T-helper 2 cell treated with Interferon-gamma antibody and Interleukin-4, amounts not matched to agents 5 μg/mL and 100 μg/mL, for 36 hours (primary cell): ENCODE results near the gene GALNS.
"Not testable (repeated sequence)": the region's sequence is repeated elsewhere in the genome, so short reads cannot be mapped to it uniquely, and the experiment has no call there.

Source experiments
- DNase-seq: peaks from one replicate; pipeline ENCODE4 v3.0.0; 2021; ENCODE audit warnings: low spot score
- H3K27ac Mint-ChIP-seq: one replicate; pipeline ENCODE4 v1.8.0; 2021; ENCODE audit warnings: mild to moderate bottlenecking, mixed read lengths
- H3K27me3 Mint-ChIP-seq: one replicate; pipeline ENCODE4 v1.8.0; 2021; ENCODE audit warnings: low read depth, mixed read lengths
- H3K36me3 Mint-ChIP-seq: one replicate; pipeline ENCODE4 v1.8.0; 2021; ENCODE audit warnings: low read depth, mixed read lengths
- H3K4me1 Mint-ChIP-seq: one replicate; pipeline ENCODE4 v1.8.0; 2021; ENCODE audit warnings: low read depth, mixed read lengths
- H3K4me3 Mint-ChIP-seq: one replicate; pipeline ENCODE4 v1.8.0; 2022; ENCODE audit warnings: mild to moderate bottlenecking, moderate library complexity, mixed read lengths
- H3K9me3 Mint-ChIP-seq: one replicate; pipeline ENCODE4 v1.8.0; 2021; ENCODE audit warnings: mixed read lengths

GALNS gene

GRCh38 chr16:88835383-88835782, 21.4 kb downstream of the GALNS start:
- Mint-ChIP-seq H3K9me3 (no peaks in the 10 kb centered on the region), H3K36me3 (no peaks in the 10 kb centered on the region), H3K27me3 (no peaks in the 10 kb centered on the region), H3K27ac (no peak overlapping the region), H3K4me3 (no peak overlapping the region), H3K4me1 (no peaks in the 10 kb centered on the region)
- no peak for DNase-seq

- Mint-ChIP-seq H3K27ac (no peak overlapping the region), H3K27me3 (no peaks in the 10 kb centered on the region), H3K36me3 (no peaks in the 10 kb centered on the region), H3K9me3 (no peaks in the 10 kb centered on the region), H3K4me3 (no peak overlapping the region), H3K4me1 (no peaks in the 10 kb centered on the region)
- DNase-seq, result no peak
These were observed 22.1 kb downstream of the GALNS start for GRCh38 chr16:88834670-88835069.

DNA sequence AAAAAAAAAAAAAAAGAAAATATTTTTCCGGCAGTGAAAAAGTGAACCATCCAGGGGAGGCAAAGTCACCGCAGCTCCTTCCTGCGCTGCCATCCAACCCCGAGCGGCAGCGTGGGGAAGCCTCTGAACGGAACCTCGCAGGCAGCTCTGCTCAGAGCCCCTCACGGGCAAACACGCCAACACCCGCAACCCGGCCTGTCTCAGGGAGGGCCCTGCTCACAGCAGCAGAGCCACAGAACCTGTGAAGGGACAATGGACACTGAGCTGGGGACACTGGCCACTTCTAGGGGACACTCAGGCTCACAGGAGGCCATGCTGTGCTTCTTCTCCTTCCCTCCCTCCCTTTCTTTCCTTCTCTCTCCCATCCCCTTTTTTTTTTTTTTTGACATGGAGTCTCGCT, 23.7 kb downstream of the GALNS start:
- no peaks in the 10 kb centered on the region for H3K9me3 Mint-ChIP-seq
- H3K36me3 Mint-ChIP-seq, result no peaks in the 10 kb centered on the region
- H3K27ac Mint-ChIP-seq, result no peak overlapping the region
- H3K4me1 Mint-ChIP-seq, result no peaks in the 10 kb centered on the region
- no peak for DNase-seq
- H3K27me3 Mint-ChIP-seq, result no peaks in the 10 kb centered on the region
- no peak overlapping the region for H3K4me3 Mint-ChIP-seq

DNA sequence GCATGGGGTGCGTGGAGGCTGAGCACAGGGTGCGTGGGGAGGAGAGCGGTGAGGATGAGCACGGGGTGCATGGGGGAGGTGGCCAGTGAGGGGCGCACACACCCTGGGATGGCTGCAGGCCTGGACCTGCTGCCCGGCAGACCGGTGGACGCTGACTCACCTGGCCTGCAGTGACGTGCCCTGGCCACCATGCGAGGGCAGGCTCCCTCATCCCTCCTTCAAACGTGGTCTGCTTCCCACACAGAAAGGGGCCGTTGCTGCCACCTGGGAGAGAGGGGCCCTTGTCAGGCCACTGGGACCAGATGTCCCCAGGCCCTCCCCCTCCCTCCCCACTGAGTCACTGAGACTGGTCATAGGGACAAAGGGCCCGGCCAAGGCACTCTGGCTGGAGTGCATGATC, 24.9 kb downstream of the GALNS start:
- Mint-ChIP-seq H3K9me3 (no peaks in the 10 kb centered on the region), H3K27ac (no peak overlapping the region)

GRCh38 chr16:88830783-88831182, 26.0 kb downstream of the GALNS start:
- H3K27ac Mint-ChIP-seq, result no peak overlapping the region
- H3K9me3 Mint-ChIP-seq, result no peaks in the 10 kb centered on the region
- DNase-seq, result no peak
- no peaks in the 10 kb centered on the region for H3K4me1 Mint-ChIP-seq
- no peaks in the 10 kb centered on the region for H3K27me3 Mint-ChIP-seq
- no peak overlapping the region for H3K4me3 Mint-ChIP-seq
- no peaks in the 10 kb centered on the region for H3K36me3 Mint-ChIP-seq

More for the DNA sequence above, 24.9 kb downstream of the GALNS start:
- no peaks in the 10 kb centered on the region for H3K27me3 Mint-ChIP-seq
- no peaks in the 10 kb centered on the region for H3K36me3 Mint-ChIP-seq
- DNase-seq, result no peak
- no peaks in the 10 kb centered on the region for H3K4me1 Mint-ChIP-seq
- H3K4me3 Mint-ChIP-seq, result no peak overlapping the region

- Mint-ChIP-seq H3K4me1 (no peaks in the 10 kb centered on the region), H3K27ac (no peak overlapping the region), H3K27me3 (no peaks in the 10 kb centered on the region), H3K9me3 (no peaks in the 10 kb centered on the region), H3K36me3 (no peaks in the 10 kb centered on the region), H3K4me3 (no peak overlapping the region)
- no peak for DNase-seq
These were observed 26.5 kb downstream of the GALNS start for GRCh38 chr16:88830258-88830657.

DNA sequence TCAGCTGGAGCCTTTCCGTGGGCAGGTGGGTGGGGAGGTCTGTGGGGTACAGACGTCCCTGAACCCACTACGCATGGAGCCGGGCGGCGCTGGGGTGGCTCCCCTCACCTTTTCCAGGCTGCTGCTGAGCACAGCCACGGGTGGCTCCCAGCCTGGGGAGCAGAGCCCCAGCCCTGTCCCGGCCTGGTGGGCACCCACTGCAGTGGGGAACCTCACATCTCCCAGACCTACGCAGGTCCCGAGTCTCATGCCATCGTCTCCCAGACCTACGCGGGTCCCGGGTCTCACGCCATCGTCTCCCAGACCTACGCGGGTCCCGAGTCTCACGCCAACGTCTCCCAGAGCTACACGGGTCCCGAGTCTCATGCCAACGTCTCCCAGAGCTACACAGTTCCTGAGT, 28.0 kb downstream of the GALNS start:
- no peaks in the 10 kb centered on the region for H3K27me3 Mint-ChIP-seq
- no peak overlapping the region for H3K4me3 Mint-ChIP-seq
- H3K4me1 Mint-ChIP-seq, result no peaks in the 10 kb centered on the region
- H3K36me3 Mint-ChIP-seq, result no peaks in the 10 kb centered on the region
- no peak overlapping the region for H3K27ac Mint-ChIP-seq
- DNase-seq, result no peak
- H3K9me3 Mint-ChIP-seq, result no peaks in the 10 kb centered on the region

DNA sequence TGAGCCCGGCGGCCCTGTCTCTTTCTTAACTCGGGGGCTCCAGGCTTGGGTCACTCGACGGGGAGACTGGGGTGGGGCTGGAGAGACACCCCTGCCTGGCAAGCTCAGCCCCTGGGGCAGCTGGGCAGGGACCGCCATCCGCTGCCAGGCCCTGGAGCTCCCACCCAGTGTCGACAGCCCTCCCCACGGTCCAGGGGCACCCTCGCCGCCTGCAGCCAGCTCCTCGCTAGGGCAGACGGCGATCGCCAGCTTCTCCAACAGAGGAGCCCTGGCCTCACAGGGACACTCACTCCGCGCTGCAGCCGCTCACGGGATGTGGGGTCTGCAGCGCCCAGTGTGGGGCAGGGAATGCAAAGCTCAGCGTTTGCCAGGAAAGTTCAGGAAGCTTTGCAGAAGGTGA, 29.0 kb downstream of the GALNS start:
- H3K4me3 Mint-ChIP-seq, result no peak overlapping the region

GRCh38 chr16:88826070-88826840, 30.5 kb downstream of the GALNS start:
- Mint-ChIP-seq H3K36me3 (no peaks in the 10 kb centered on the region), H3K4me3 (no peak overlapping the region), H3K9me3 (no peaks in the 10 kb centered on the region), H3K4me1 (no peaks in the 10 kb centered on the region), H3K27me3 (no peaks in the 10 kb centered on the region), H3K27ac (no peak overlapping the region)
- DNase-seq, result no peak

More for the DNA sequence above, 29.0 kb downstream of the GALNS start:
- Mint-ChIP-seq H3K27me3 (no peaks in the 10 kb centered on the region), H3K9me3 (no peaks in the 10 kb centered on the region), H3K36me3 (no peaks in the 10 kb centered on the region), H3K27ac (no peak overlapping the region), H3K4me1 (no peaks in the 10 kb centered on the region)
- no peak for DNase-seq

DNA sequence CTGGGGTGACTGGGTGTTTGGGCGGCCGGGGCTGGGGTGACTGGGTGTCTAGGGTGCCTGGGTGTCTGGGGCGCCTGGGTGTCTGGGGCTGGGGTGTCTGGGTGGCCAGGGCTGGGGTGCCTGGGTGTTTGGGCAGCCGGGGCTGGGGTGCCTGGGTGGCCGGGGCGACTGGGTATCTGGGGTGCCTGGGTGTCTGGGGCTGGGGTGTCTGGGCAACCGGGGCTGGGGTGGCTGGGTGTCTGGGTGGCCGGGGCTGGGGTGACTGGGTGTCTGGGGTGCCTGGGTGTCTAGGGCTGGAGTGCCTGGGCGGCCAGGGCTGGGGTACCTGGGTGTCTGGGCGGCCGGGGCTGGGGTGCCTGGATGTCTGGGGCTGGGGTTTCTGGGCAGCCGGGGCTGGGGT, 31.6 kb downstream of the GALNS start:
- H3K27ac Mint-ChIP-seq, result no peak overlapping the region
- H3K4me1 Mint-ChIP-seq, result no peaks in the 10 kb centered on the region
- H3K9me3 Mint-ChIP-seq, result no peaks in the 10 kb centered on the region
- no peaks in the 10 kb centered on the region for H3K36me3 Mint-ChIP-seq
- DNase-seq, result no peak
- no peaks in the 10 kb centered on the region for H3K27me3 Mint-ChIP-seq
- H3K4me3 Mint-ChIP-seq, result no peak overlapping the region

DNA sequence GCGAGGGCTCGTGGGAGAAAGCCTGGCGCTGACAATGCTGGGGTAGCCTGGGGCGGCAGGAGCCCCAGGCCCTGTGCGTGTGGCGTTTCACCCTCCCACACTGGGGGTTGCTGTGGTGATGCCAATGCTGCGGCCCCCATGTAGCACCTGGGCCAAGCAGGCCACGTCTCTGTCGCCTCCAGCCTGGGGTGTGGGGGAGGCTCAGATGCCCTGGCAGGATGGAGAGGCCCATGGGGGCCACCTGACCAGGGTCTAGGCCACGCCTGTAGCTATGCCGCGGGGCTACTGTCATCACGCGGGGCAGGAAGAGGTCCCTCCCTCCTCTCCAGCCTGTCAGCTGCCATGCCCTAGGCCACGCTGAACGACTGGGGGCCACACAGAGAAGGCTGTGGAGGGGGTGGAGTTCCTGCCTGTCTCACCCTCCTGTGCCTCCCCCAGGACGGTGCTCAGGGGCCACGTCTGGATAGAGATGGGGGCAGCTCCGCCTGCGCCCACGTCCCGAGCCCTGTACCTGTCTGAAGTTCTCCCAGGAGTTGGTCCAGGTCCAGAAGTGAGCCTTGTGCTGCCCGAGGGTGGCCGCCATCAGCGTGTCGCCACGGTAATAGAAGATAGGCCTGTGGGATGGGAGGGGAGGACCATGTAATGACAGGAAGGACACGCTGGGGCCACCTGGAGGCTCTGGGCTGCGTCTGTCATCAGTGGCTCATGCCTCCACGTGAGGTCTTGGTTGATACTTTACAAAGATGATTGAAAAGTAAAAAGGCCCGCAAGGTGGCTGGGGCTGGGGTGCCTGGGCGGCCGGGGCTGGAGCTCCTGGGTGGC, 32.3 kb downstream of the GALNS start:
- Mint-ChIP-seq H3K4me3 (no peak overlapping the region), H3K9me3 (no peaks in the 10 kb centered on the region), H3K36me3 (no peaks in the 10 kb centered on the region), H3K4me1 (no peaks in the 10 kb centered on the region), H3K27me3 (no peaks in the 10 kb centered on the region), H3K27ac (no peak overlapping the region)
- no peak for DNase-seq

DNA sequence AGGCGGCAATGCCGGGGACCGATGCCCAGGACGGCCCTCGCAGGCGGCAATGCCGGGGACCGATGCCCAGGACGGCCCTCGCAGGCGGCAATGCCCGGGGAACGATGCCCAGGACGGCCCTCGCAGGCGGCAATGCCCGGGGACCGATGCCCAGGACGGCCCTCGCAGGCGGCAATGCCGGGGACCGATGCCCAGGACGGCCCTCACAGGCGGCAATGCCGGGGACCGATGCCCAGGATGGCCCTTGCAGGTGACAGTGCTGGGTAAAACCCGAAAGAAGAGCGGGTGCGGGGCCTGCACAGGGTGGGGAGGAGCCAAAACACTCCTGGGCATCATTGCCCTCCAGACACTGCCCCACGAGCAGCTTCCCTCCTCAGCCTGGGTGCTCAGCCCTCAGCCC, 33.1 kb downstream of the GALNS start:
- H3K27me3 Mint-ChIP-seq, H3K4me3 Mint-ChIP-seq, DNase-seq, H3K4me1 Mint-ChIP-seq, H3K27ac Mint-ChIP-seq, H3K9me3 Mint-ChIP-seq, H3K36me3 Mint-ChIP-seq: not testable (repeated sequence)

DNA sequence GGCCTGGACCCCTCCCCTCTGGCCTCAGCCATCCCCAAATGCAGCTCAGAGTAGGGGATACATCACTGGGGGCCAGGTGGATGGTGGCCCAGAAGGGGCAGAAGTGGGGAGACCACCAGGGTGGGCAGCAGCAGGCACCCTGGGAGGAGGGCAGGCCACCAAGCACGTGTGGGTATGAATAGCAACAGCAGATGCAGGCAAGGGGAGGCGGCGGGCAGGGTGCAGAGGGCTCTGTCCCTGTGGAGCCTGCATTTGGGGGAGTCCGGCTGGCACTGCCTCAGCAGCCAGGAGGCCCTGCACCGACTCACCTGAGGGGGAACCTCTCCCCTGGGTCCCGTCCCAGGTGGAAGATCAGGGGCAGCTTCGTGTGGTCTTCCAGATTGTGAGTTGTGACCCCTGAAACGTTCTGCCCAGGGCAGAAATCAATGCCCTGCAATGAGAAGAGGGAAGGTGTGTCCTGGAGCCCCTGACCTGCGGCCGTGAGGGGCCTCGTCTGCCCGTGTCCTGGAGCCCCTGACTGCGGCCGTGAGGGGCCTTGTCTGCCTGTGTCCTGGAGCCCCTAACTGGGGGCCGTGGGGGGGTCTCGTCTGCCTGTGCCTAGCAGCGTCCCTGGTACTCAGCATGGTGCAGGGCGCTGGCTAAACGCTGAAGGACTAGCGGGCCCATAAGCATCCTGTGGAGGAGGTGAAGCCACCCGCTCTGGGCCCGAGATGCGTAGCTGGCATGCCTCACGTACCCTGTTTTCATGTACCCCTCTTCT, 34.3 kb downstream of the GALNS start:
- Mint-ChIP-seq H3K4me1 (no peaks in the 10 kb centered on the region), H3K27ac (no peak overlapping the region), H3K27me3 (no peaks in the 10 kb centered on the region), H3K4me3 (no peak overlapping the region), H3K9me3 (no peaks in the 10 kb centered on the region), H3K36me3 (no peaks in the 10 kb centered on the region)
- DNase-seq, result no peak
